ENCODE results near the gene DYRK2.

Gene DYRK2

DNA sequence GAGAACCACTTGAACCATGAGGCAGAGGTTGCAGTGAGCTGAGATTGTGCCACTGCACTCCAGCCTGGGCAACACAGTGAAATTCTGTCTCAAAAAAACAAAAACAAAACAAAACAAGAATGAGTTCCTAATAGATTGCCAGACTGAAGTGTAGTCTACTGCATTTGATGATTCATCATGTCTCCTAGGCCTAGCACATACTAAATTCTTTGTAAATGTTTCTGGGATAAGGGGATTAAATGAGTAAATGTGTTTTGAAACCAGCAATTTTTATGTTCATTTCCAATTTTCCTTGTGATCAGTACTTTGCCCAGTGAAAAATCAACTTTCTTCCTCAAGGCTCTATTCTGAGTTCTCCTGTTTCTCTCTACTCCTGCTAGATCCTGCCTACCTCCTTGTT is 2.9 kb upstream of the DYRK2 start:
- DNase-seq (ENCODE audit: low read depth in 2 of 2) = no peak

DNA sequence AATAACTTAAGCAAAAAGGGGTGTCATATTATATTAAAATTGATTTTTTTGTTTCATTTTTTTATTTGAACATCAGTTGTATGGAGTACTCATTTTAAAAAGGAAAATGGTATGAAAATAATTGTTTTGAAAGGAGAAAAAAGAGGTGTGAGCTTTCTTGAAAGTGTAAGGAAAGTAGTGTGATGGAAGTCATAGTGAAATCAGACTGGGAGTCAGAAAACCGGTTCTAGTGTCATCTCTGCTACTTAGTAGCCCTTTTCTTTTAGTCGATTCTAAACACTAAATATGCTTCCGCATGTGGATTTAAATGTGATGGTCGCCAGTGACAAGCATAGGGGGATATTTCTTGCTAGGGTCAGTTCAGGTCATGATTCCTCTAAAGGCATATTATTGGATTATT is 1.8 kb upstream of the DYRK2 start:
- DNase-seq (ENCODE audit: low read depth in 2 of 2) = no peak

DNA sequence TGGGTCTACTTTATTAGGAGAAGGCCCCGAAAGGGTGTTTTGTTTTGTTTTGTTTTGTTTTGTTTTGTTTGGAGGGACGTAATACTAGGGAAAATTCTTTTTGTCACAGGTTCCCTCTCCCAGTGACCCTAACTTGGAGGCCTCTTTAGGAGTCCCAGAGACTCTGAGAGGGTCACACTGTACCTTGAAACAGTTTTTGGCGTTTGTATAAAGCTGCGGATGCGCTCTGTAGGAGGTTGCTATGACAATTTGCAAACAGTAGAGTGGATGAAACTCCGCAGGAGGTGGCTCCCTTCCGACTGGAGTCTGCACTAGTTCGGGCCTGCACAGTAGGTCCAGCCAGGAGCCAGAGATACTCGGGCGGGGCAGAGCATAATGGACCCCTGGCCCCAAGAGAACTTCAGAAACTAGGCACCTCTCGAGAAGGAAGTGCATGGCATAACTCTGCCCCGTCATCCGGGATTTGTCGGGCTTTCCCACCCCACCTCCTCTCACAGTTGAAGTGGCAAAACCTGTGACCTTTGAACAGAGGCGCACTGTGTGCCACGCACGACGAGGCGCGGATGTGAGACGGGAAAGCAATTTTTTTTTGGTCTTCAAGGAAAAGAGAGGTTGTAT is 1.3 kb upstream of the DYRK2 start:
- no peak for DNase-seq (ENCODE audit: low read depth in 2 of 2)

DNA sequence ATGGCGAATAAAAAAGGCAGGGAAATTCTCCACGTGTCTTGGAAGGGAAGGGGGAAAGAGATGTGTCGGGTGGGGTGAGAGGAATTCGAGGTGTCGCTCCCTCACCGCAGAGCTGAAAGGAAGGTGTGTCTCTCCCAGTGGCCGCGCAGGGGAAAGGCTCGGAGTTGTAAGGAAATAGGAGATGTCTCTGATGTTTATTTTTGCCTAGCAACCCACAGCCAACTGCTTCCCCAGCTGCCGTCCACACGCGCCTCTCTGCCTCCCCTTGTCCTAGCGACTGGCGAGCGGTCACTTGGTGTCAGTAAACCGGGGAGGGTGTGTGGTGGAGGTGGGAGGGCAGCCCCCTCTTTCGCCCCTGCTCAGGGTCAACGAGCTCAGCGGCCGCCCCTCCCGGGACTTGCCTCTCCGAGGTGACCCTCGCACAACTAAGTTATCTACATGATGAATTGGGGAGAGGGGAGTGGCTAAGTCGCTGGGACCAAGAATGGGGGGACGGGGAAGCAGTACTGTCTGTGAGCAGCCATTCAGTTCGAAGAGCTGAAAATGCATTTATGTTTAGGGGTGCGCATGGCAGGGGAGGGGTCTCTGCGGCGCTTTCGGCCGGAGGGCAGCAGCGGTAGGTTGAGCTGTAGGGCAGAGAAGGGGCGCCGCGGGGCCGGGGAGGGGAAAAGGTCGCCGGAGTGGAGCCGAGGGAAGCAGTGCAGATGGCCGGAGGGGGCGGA is 585 bp upstream of the DYRK2 start:
- no peak for DNase-seq (ENCODE audit: low read depth in 2 of 2)

DNA sequence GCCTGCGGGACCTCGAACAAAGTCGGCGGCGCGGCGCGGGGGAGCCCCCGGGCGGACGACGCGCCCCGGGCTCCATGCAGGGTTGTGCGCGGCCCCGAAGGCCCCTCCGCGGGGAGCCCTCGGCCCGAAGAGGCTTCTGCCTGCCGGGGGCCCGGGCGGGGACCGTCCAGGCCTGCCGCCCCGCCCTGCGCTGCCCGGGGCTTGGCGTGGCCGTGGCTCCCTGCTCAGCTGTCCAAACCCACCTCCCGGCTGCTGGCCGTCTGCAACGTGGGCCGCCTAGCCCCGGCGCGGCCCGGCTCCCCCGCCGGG is 670 bp downstream of the DYRK2 start:
- DNase-seq (ENCODE audit: low read depth in 2 of 2) = no peak

DNA sequence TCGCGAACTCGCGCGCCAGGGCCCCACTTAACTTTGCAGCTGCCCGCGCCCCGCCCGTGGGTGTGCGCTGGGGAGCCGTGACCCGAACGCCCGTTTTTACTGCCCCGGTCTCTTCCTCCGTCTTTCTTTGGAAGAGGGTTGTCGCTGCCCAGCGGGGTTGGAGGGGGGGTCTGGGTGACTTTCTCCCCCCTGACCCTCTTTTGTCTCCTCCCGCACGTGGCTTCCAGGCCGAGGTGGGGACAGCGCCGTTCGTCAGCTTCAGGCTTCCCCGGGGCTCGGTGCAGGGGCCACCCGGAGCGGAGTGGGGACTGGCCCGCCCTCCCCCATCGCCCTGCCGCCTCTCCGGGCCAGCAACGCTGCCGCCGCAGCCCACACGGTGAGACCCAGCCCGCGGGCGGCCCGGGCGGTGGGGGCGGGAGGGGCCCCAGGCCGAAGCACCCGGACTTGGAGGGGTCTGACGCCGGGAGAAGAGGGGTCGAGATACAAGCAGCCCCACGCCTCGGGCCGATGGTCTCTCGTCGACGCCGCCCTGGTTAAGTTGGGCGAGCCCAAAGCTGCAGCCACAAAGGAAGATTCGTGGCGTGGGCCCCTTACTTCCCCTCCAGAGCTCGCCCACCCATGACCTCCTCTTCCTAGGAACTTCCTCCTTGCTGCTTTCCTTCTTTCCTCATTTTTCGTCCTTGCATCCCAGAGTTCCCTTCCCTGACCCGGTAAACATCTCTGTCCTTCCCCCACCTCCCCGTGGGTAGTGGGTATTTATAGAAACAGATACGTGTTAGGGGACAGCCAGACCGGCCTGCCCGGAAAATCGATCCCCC is 1.2 kb downstream of the DYRK2 start:
- peak in 1 of 2 donors; percentile 25 for DNase-seq (ENCODE audit: low read depth in 2 of 2)

DNA sequence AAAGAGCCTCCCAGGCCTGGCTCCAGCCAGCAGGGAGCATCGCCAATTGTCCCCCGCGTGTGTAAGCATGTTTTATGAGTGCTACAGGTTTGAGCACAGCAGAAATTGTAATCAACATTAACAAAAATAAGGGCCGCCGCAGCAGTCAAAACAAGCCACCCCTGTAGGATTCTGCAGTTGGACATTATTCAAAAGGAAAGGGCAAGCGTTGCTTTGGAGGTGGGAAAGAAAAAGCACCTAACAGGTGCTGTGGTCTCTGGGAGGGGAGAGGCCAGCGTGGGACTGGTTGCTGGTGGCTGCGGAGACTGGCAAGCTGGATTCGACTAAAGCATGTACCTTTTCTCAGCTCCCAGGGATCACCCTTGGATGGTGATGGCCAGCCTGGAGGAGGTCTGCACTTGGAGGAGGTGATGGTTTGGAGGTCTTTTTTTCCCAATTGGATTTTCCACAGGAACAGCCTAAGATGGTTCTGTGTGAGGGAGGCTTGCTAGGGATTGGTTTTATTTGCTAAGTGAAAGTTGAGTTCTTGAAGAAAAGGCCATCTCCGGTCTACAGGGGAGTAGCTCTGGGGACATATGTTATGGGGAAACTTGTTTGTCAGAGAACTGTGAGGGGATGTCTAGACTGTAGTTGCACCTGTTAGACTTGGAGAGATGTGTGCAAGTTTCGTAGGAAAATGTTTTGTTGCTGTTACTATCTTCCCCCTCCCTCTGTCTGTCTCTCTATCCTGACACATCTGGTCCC is 2.0 kb downstream of the DYRK2 start:
- no peak for DNase-seq (ENCODE audit: low read depth in 2 of 2)

DNA sequence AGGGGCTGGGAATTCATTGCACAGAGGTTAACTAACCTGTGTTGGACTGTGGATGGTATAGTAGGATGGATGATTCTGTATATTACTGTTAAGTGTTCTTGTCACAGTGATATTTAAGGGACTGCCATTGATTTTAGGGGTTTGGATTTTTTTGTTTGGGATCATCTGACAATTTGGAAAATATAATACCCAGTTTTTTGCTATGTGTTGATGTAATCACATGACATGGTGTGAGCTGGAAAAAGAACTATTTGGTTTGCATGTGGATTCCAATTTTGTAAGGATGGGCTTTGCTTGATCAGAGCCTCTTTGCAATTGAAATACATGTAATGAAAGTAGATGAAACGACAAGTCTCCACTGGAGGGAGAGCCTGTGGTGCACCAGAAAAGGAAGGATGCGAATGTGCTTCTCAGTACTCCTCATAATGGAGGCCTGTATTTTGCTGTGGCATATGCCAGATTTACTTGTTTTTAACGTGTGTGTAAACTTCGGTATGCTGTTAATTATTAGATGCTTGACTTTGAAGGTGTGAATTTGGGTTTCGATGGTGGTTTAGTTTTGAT is 2.7 kb downstream of the DYRK2 start:
- DNase-seq (ENCODE audit: low read depth in 2 of 2) = no peak

DNA sequence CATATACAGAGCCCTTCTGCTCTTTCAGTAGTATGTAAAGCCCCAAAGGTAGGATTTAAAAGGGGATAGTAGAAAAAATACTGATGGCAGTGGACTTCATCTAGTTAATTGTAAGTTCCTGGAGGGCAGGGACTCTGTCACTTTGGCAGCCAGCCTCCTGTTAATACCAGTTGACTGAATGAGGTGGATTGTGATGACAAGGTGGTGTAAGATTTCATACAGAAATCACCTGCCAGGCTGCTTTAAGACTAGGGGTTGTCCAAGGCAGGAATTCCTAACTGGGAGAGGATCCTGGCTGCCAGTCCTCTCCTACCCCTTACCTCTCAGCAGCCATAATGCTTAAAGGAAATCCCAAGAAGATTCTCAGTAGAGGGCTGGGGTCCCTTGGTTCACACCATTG is 7.3 kb downstream of the DYRK2 start:
- no peak for DNase-seq (ENCODE audit: low read depth in 2 of 2)

DNA sequence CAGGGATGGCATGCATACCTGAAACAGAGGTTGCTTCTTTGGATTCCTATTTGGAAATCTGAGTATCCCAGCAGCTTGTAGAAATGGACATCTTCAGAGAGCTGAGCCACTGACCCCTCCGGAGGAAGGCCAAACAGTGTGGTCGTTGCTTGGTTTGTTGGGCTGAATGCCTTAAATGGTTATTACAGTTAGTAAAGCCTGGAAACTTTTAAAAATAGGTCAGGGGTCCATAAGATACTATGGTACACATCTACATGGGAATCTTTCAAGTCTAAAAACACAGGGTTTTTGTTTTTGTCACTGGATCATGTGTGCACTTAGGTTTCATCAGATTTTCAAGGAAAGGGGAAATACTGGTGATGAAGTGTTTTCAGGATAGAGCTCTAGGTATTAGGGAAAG is 7.7 kb downstream of the DYRK2 start:
- no peak for DNase-seq (ENCODE audit: low read depth in 2 of 2)

DNA sequence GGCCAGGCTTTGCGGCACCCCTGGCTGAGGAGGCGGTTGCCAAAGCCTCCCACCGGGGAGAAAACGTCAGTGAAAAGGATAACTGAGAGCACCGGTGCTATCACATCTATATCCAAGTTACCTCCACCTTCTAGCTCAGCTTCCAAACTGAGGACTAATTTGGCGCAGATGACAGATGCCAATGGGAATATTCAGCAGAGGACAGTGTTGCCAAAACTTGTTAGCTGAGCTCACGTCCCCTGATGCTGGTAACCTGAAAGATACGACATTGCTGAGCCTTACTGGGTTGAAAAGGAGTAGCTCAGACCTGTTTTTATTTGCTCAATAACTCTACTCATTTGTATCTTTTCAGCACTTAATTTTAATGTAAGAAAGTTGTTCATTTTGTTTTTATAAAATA is 9.9 kb downstream of the DYRK2 start:
- DNase-seq (ENCODE audit: low read depth in 2 of 2) = no peak

DNA sequence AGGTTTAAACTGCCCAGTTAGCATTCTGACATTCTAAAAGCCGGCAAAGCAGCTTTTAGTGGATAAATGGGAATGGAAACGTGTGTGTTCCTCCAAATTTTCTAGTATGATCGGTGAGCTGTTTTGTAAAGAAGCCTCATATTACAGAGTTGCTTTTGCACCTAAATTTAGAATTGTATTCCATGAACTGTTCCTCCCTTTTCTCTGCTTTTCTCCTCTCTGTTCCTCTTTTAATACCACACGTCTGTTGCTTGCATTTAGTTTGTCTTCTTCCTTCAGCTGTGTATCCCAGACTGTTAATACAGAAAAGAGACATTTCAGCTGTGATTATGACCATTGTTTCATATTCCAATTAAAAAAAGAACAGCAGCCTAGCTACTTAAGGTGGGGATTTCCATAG is 10.7 kb downstream of the DYRK2 start:
- DNase-seq (ENCODE audit: low read depth in 2 of 2) = no peak

DNA sequence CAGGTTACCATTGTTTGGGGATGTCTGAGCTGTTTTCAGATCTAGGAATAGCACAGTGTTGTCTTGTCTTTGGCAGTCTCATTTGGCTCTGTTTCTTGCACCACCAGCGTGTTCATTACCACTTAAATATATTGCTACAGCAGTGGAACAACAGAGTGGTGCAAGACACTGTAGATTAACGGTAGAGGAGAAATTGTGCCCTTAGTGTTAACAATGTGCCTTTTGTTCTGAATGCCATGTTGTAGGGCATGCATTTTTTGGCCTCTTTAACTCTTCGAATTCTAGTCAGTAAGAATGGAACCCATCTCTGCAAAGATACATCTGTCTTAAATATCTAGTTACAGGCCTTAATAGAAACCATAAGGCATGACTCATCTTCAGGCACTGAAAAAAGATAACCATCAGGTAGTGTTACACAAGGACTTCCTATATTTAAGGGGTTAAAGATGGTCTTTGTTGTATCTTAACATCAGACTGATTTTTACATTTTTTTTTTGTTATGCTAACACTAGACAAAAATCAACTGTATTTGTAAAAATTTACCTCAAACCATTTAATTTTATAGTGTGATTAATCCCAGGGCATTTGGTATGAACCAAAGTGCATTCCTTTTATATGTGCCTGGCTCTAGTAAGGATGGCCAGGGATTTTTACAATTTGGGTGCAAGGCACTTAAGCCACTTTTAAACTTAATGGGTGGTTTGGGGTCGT is 12.9 kb downstream of the DYRK2 start:
- no peak for DNase-seq (ENCODE audit: low read depth in 2 of 2)

DNA sequence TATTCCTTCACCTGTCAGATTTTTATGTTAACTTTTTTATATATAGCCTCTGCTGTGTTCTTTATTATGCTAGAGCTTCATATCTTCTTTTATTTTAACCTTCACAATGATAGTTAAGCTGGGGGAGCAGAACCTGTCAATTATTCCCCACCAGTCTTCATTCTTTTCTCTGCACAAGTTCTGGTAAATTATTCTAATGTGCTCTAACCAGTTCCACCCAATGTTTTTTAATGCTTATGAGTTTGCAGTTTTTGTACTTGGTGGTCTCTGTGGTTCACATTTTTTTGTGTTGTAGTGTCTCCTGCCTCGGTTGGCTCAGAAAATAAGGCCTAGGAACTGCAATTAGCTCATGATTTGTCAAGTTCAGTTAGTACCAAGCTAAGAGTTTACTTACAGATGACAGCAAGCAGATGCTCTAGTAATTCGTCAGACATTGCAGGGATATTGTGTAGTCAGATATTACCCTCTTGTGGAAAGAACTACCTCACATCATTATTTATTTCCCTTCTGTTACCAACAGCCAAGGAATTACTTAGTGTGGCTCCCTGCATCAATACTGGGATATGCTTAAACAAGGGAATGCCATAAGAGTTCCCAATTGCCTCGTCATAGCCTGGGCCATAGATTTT is 14.5 kb downstream of the DYRK2 start:
- no peak for DNase-seq (ENCODE audit: low read depth in 2 of 2)

DNA sequence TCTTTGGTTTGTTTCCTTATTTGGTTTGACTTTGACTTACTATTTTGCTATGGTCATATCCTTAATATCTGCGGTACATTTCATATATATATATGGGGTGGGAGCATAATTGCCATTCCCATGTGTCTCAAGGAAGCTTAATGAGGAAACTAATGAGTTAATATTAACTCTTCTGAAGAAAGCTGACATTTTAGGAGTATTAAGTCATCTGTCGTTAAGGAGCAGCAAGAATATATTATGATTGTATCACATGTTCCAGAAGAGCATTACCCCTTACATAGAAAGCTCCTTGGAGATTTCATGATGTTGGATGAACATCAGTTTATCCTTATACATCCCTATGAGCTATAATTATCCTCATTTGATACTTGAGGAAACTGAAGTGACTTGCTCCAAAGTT is 15.6 kb downstream of the DYRK2 start:
- no peak for DNase-seq (ENCODE audit: low read depth in 2 of 2)

DNA sequence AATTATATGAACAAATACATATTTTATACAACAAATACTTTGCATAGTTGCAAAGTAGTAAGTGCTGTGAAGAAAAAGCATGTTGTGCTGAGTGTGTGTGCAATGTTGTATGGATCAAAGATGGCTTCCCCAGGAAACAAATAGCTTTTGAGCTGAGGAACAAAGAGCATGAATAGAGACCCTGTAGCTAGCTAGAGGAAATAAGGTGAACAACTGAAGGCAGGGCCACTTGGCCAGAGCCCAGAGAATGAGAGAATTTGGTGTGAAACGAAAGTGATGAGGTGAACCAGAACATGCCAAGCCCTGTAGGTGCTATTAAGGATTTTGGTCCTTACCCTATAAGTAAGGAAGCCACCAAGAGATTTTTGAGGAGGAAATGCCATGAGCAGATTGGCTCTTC is 17.1 kb downstream of the DYRK2 start:
- no peak for DNase-seq (ENCODE audit: low read depth in 2 of 2)

DNA sequence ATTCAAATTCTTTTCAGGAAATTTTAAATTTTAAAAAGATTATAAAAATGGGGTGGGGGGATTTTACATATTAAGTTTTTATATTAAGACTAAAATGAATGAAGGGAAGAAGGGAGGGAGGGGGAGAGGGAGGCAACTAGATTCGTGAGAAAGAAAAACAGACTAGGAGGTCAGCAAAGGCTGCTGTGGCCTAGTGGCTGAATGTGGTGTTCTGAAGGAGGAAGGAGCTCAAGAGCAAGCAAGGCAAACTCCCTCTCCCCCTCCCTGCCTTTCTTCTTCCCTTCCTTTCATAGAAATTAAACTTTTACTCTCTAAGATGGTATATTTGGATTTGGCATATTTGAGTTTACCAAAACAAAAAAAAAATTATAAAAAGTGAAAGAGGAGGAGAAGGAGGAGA is 18.1 kb downstream of the DYRK2 start:
- no peak for DNase-seq (ENCODE audit: low read depth in 2 of 2)

DNA sequence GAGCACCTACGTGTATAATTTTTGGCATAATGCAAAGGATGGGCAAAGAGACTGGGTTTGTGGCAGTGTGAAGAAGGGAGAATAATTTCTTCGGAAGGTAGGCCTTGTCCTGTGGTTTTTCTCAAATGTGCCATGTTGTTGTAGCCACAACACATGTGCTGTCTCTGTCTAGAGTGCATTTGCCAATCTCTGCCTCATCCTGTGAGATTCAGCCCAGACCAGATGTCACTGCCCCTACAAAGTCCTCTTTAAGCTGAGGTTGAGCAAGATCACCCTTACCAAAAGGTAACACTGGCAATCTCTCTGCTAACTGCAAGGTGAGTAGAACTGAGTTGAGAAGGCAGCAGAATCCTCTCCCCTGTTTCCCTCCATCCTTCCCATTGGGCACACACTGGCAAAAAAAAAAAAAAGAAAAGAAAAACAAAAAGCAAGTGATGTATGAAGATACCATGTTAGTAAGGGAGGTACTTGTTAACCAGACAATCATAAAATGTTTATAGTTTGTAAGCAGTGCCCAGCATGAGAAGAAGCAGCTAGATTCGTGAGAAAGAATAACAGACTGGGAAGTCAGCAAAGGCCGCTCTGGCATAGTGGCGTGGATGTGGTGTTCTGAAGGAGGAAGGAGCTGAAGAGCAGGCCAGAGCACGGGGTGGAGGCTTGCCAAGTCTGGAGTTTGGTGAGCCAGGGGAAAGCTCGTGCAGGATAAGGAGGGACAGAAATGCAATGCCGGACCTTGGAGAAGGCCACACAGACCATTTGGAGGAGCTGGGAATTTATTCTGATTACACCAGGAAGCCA is 18.9 kb downstream of the DYRK2 start:
- no peak for DNase-seq (ENCODE audit: low read depth in 2 of 2)

DNA sequence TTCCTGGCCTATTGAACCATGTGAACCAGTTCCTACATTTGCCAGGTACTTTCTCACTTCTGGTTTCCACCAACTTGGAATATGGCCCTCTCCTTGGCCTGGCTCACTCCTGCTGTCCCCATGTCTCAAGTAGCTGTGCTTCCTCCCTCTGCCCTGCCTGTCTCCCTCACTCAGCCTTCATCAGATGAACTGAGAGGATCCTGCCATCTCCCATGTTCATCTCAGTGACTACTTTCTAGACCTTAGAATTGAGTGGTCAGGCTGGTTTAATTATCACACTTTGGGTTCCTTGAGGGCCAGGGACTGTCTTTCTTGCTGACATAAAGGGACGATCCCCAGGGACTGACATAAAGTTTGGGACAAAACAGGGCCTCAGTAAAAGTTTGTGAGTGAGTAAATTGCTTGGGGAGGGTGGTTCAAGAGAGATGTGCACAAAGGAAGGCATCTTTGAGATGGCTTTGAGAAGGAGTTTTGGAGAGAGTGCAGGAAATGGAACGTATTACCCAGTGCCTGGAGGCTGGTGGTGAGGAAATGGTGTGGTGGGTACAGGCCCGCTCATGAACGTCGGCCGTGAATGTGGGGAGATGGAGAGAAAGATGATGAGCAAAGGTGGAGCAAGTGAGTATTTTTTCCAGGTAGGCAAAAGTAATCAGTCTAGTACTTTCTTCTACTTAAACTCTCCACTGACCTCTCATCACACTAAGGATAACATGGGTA is 20.8 kb downstream of the DYRK2 start:
- DNase-seq (ENCODE audit: low read depth in 2 of 2) = no peak

Measured in stimulated activated CD8-positive, alpha-beta memory T cell treated with anti-CD3 and anti-CD28 coated beads, Interleukin-15, amount 100 ng/mL, for 48 hours (primary cell).